GM18502 (cell line): ENCODE data around the gene CDH11.

Experiments
- ATAC-seq: cut with Tn5 transposase; IDR thresholded peaks from one replicate; pipeline ENCODE4 v1.9.1; 2021; ENCODE audit warnings: mild to moderate bottlenecking; ENCODE audit not compliant: unreplicated experiment, poor library complexity

The CDH11 gene

DNA sequence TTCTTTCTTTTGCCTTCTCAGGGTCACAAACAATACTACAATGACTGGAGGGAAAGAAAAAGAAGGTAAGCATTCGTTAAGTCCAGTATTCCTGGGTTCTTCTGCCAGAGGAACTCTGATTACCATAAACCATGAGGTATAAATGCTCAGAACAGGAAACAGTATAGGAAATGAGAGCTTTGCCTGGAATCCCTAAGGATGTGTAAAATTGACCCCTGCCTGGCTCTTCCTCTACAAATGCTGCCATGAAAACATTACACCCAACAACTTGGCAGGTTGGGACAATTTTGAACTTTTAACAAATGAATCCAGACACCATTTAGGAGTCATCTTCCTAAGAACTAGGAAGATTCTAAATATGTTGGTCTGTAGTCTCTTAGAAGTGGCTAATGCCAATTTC, 173.8 kb downstream of the CDH11 start:
- ATAC-seq = no peak

DNA sequence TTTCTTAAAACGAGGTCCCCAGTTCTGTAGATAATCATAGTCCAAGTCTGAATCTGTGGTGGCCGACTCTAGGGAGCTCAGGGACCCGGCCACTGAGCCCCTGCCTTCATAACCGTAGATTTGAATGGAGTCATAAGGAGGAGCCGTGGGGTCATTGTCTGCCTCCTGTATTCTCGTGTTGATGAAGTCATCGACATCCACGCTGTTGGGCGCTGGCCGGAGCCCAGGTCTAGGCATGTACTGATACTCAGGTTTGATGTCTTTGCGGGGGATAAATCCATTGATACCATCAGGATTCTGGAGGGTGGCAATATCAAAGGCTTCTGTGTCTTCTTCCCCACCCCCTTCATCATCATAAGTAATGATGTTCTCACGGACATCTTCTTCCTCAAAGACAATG, 174.2 kb downstream of the CDH11 start:
- ATAC-seq = no peak

- ATAC-seq = no peak
These were observed 188.0 kb downstream of the CDH11 start for GRCh38 chr16:64933885-64934284.

GRCh38 chr16:64926476-64926875, 195.4 kb downstream of the CDH11 start:
- no peak for ATAC-seq

DNA sequence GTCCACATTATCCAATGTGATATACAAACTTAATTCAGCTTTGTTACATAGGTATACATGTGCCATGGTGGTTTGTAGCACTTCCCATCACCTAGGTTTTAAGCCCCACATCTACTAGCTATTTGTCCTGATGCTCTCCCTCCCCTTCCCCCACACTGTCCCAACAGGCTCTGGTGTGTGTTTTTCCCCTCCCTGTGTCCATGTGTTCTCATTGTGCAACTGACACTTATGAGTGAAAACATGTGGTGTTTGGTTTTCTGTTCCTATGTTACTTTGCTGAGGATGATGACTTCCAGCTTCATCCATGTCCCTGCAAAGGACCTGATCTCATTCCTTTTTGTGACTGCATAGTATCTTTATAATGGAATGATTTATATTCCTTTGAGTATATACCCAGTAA, 196.7 kb downstream of the CDH11 start:
- ATAC-seq = no peak

GRCh38 chr16:64924086-64924485, 197.8 kb downstream of the CDH11 start:
- ATAC-seq = no peak

DNA sequence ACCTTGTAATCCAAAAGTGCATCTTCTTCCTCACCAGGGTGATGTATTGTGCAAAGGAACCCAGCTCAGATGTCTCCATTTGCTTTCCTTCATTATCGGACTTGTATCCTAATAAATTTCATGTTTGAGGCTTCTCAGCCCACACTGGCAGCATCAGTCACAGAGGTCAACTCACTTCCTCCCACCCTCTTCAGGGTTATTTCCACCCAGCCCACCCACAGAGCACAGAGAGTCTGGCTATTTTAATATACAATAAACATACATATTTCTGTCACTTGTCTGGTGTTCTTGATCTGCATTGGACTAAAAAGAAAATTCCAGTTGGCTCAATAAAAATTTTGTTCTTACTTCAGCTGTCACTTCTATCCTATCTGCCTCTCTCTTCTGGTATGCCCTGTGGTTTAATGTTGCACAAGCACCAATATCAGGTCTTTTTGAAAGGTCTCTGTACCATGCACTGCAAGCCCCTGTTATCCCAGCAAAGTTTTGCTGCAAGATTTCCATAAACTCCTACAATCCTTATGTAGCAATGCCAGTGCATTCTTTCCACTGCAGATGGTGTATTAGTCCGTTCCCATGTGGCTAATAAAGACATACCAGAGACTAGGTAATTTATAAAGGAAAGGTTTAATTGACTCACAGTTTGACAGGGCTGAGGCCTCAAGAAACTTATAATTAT, 201.8 kb downstream of the CDH11 start:
- ATAC-seq = no peak

- no peak for ATAC-seq
These were observed 202.7 kb downstream of the CDH11 start for GRCh38 chr16:64919141-64919540.

DNA sequence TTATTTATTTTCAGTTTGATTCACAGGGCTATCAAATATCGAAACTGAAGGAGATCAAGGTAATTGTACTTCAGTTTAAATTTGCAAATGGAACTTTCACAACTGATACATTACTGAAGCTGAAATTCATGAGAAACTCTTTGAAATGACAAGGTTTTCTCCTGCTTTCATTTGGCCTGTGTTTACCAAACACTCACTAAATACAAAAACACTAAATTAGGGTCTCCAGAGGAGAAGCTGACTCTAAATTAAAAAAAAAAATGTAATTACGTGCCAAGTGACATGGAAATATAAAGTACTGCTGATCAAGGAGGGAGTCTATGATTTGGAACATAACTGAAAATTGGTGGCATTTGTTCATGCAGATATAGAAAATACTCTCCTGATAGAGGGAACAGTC, 205.8 kb downstream of the CDH11 start:
- ATAC-seq = no peak

- no peak for ATAC-seq
These were observed 211.5 kb downstream of the CDH11 start for GRCh38 chr16:64910356-64910755.

- no peak for ATAC-seq
These were observed 214.0 kb downstream of the CDH11 start for GRCh38 chr16:64907844-64908243.

- no peak for ATAC-seq
These were observed 218.1 kb downstream of the CDH11 start for GRCh38 chr16:64903770-64904169.

GRCh38 chr16:64900517-64900916, 221.3 kb downstream of the CDH11 start:
- no peak for ATAC-seq

- ATAC-seq = no peak
These were observed 221.8 kb downstream of the CDH11 start for GRCh38 chr16:64900019-64900418.

DNA sequence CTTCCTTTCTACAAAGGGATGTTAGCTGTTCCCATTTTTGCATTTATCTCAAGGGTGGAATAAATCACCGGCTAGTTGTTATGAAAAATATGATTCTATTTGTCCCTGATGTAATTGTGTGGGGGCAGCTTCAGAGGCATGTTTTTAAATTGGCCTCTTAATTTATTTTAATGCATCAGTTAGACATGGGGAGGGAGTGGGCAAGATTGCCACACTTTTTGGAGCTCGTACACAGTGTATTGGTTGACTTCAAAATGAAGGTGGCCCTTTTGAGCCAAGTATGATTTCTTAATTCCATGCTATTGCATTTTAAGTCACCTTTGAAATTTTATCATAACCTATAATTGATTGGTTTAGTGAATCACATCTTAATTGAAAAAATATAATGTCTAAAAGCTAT, 223.7 kb downstream of the CDH11 start:
- ATAC-seq = no peak
